Right lobe of liver (tissue), 4 donors: ENCODE results near the gene EMC9.

Experiments
- CTCF ChIP-seq, 4 donors: fragments of 200-600 bp in 3 of 4; fragments of 450-650 bp in 1 of 4; IDR thresholded peaks; one replicate each; pipeline versions ENCODE4 v1.5.1 to v1.8.0; 2016 to 2022; ENCODE audit warnings: antibody characterized with exemption in 4 of 4, mild to moderate bottlenecking in 2 of 4
- POLR2A ChIP-seq: fragments of 450-650 bp; IDR thresholded peaks from one replicate; pipeline ENCODE4 v1.6.1; 2017; ENCODE audit warnings: antibody characterized with exemption, mild to moderate bottlenecking
- donor health status: DM: no; HTN: no; CAD: no.
- donor health status: DM: no; HTN: no; CAD: no.
- donor health status: DM: no; HTN: yes; CAD: no.

GRCh38 chr14:24137529-24138395, 3.6 kb downstream of the EMC9 start:
- no peak for TF ChIP-seq POLR2A
- TF ChIP-seq CTCF (IDR thresholded peaks at IDR 0.05) = no peak
